GM12891 (cell line): Measurements from ENCODE around the gene SHISA6.

Experiments used
- DNase-seq: peaks from one replicate; pipeline ENCODE4 v3.0.0; 2011; ENCODE audit warnings: low spot score; ENCODE audit not compliant: insufficient read length
- FAIRE-seq: peaks from 2 replicates; lab custom pipeline; 2011; peaks lifted over from hg19 to GRCh38; lab: Jason Lieb, UNC
- PAX5 ChIP-seq: IDR thresholded peaks from 2 replicates; pipeline ENCODE4 v1.6.1; 2011; ENCODE audit warnings: low read length, moderate library complexity, mild to moderate bottlenecking; ENCODE audit not compliant: insufficient read depth, severe bottlenecking
- POLR2A ChIP-seq: IDR thresholded peaks from 2 replicates; pipeline ENCODE4 v1.6.1; 2011; ENCODE audit warnings: low read depth, low read length, control low read depth
- POLR2AphosphoS5 ChIP-seq: IDR thresholded peaks from 2 replicates; pipeline ENCODE4 v1.6.1; 2011; ENCODE audit warnings: low read depth, low read length, control low read depth
- POU2F2 ChIP-seq: IDR thresholded peaks from 2 replicates; pipeline ENCODE4 v1.6.1; 2011; ENCODE audit warnings: low read depth, mild to moderate bottlenecking, control low read depth, low read length, moderate library complexity
- SPI1 ChIP-seq: IDR thresholded peaks from 2 replicates; pipeline ENCODE4 v1.6.1; 2011; ENCODE audit warnings: low read depth, low read length, control low read depth
- TAF1 ChIP-seq: IDR thresholded peaks from 2 replicates; pipeline ENCODE4 v1.6.1; 2011; ENCODE audit warnings: low read depth, low read length, control low read depth

The SHISA6 gene

GRCh38 chr17:11608396-11608795 lies 367.4 kb downstream of the SHISA6 start:
- DNase-seq: no peak
- TF ChIP-seq POLR2AphosphoS5 (no peak), TAF1 (no peak), PAX5 (no peak), SPI1 (no peak), POLR2A (no peak), POU2F2 (no peak)
- no peak for FAIRE-seq

GRCh38 chr17:11610999-11611566 lies 370.1 kb downstream of the SHISA6 start:
- DNase-seq (no peak), FAIRE-seq (no peak)
- TF ChIP-seq POLR2AphosphoS5 (no peak), TAF1 (no peak), POU2F2 (no peak), PAX5 (no peak), POLR2A (no peak), SPI1 (no peak)

DNA sequence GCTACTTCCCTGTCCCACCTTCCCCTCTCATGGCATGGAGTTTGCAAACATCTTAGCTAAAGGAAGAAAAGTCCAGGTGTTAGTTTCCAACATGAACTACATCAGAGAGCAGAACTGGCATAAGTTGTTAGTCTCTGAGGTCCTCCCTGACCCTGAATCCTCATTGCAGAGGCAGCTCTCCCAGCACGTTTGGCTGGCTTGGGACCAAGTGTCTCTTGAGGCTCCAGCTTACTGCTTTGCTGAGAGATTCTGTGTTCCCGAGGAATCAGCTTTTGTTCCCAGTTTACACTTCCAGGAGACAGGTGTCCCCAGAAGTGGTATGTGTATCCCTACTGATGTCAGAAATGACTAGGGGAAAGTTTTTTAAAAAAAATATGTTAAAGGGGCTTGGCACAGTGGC lies 371.9 kb downstream of the SHISA6 start:
- TF ChIP-seq SPI1: no peak
- DNase-seq (no peak), FAIRE-seq (no peak)
